Measurements from ENCODE around the gene CRKL. TPM values are rescaled to one million over a fixed set of nuclear protein-coding genes. Genes with fewer than 3 reads are reported as not detected.

The CRKL gene
- total and polyA plus RNA-seq, 4 donors, result 12.0 to 45.5 (median 22.6) TPM

DNA sequence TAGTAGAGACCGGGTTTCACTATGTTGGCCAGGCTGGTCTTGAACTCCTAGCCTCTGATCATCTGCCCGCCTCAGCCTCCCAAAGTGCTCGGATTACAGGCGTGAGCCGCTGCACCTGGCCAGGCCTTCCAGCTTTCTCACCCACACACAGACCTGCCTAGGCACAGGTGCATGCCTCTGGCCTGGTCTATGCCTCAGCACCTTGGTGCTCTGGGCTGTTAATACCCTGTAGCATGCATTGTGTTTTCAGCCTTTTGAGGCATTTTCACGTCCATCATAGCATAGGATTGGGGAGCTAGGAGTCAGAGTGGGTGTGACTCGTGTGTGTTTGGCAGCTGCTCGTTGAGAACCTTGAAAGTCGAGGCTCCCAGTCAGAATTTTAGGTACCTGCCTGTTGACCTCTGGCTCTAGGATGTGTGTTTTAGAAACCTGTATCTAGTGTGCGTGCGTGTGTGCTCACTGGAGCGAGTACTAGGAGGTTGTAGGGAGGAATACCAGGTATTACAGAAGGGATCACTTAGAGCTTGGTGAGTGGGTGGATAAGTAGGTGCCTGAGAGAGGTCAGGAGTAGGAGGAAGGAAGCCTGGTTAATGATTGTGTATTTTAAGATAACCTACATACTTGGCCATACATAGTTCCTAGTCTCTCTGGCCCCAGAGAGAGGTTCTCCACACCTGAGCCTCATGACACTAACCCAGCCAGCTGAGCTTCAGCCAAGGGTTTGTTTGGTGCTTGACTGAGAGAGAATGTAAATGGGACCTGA is 20.0 kb downstream of the CRKL start:
- WGBS, result 53% methylated on average over 12 of the region's 12 CpGs
- Histone ChIP-seq H3K4me1 (ENCODE audit: control insufficient read depth in 4 of 4, insufficient read depth in 4 of 4, low read length in 3 of 4) (peaks cover 8 to 49% (median 39%) of the 10 kb centered on the region in 4 donors), H3K9ac (ENCODE audit: low read depth in 1 of 2, low read length in 2 of 2) (no peak overlapping the region), H3K27me3 (ENCODE audit: control insufficient read depth in 4 of 4, insufficient read depth in 4 of 4, low read length in 3 of 4) (no peaks in the 10 kb centered on the region), H3K36me3 (ENCODE audit: control insufficient read depth in 4 of 4, insufficient read depth in 3 of 4, low read depth in 1 of 4, low read length in 3 of 4) (peaks cover 2 to 7% (median 3%) of the 10 kb centered on the region in 4 donors), H3K4me3 (ENCODE audit: low read depth in 1 of 3, low read length in 3 of 3) (no peak overlapping the region), H3K27ac (ENCODE audit: low read depth in 1 of 2, low read length in 2 of 2) (peak overlapping the region; percentile 14 to 53), H3K9me3 (ENCODE audit: control insufficient read depth in 4 of 4, low read length in 3 of 4) (no peaks in the 10 kb centered on the region)
- no peak for DNase-seq (ENCODE audit: low spot score)
- TF ChIP-seq RAD21 (IDR thresholded peaks at IDR 0.05), result no peak
- TF ChIP-seq MAX (IDR thresholded peaks at IDR 0.05), result no peak
- no peak for TF ChIP-seq FOXA1 (IDR thresholded peaks at IDR 0.05)
- TF ChIP-seq GABPA (IDR thresholded peaks at IDR 0.05 in 1 of 2, conservative IDR thresholded peaks at IDR 0.05 in 1 of 2), result no peak
- no peak for TF ChIP-seq FOXA2 (IDR thresholded peaks at IDR 0.05)
- TF ChIP-seq YY1 (IDR thresholded peaks at IDR 0.05), result no peak
- peak in 1 of 2 donors; percentile 59 for TF ChIP-seq HNF4A (conservative IDR thresholded peaks at IDR 0.05)
- TF ChIP-seq, protein P1, sequence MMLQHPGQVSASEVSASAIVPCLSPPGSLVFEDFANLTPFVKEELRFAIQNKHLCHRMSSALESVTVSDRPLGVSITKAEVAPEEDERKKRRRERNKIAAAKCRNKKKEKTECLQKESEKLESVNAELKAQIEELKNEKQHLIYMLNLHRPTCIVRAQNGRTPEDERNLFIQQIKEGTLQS (IDR thresholded peaks at IDR 0.05), result no peak
- TF ChIP-seq JUND (IDR thresholded peaks at IDR 0.05), result no peak
- TF ChIP-seq NR2F2 (IDR thresholded peaks at IDR 0.05), result no peak
- no peak for TF ChIP-seq EGR1 (IDR thresholded peaks at IDR 0.05; ENCODE audit: low read depth in 2 of 2)
- no peak for TF ChIP-seq REST (IDR thresholded peaks at IDR 0.05)
- no peak for TF ChIP-seq HNF4G (IDR thresholded peaks at IDR 0.05)
- TF ChIP-seq, protein P2, sequence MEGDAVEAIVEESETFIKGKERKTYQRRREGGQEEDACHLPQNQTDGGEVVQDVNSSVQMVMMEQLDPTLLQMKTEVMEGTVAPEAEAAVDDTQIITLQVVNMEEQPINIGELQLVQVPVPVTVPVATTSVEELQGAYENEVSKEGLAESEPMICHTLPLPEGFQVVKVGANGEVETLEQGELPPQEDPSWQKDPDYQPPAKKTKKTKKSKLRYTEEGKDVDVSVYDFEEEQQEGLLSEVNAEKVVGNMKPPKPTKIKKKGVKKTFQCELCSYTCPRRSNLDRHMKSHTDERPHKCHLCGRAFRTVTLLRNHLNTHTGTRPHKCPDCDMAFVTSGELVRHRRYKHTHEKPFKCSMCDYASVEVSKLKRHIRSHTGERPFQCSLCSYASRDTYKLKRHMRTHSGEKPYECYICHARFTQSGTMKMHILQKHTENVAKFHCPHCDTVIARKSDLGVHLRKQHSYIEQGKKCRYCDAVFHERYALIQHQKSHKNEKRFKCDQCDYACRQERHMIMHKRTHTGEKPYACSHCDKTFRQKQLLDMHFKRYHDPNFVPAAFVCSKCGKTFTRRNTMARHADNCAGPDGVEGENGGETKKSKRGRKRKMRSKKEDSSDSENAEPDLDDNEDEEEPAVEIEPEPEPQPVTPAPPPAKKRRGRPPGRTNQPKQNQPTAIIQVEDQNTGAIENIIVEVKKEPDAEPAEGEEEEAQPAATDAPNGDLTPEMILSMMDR (IDR thresholded peaks at IDR 0.05; ENCODE audit: low read depth, low read length, missing input control), result no peak
- peak in 1 of 2 donors; percentile 56 for TF ChIP-seq RXRA (IDR thresholded peaks at IDR 0.05)

Measured in liver (tissue), 9 donors.